Measurements from ENCODE around the gene S100A13.

- TF ChIP-seq CTCF (IDR thresholded peaks at IDR 0.05; ENCODE audit: borderline replicate concordance, extremely low read depth, low read length, poor library complexity, severe bottlenecking) = peak; percentile 46
- TF ChIP-seq EZH2 (IDR thresholded peaks at IDR 0.05; ENCODE audit: borderline replicate concordance, low read depth, low read length, severe bottlenecking) = no peak
Observed at GRCh38 chr1:153670859-153671627, 43.7 kb upstream of the S100A13 start, which contains the start of gene ILF2.
